HG02885 (cell line): ENCODE measurements around the gene HYDIN.
"Not testable (repeated sequence)": the region's sequence is repeated elsewhere in the genome, so short reads cannot be mapped to it uniquely, and the experiment has no call there.

Source experiments
- ATAC-seq: cut with Tn5 transposase; IDR thresholded peaks from one replicate; pipeline ENCODE4 v1.9.1; 2021; ENCODE audit warnings: mild to moderate bottlenecking; ENCODE audit not compliant: unreplicated experiment, poor library complexity

HYDIN gene

GRCh38 chr16:71143246-71143645, 87.3 kb downstream of the HYDIN start:
- not testable (repeated sequence) for ATAC-seq

- not testable (repeated sequence) for ATAC-seq
Measured at GRCh38 chr16:71110565-71110964, 120.0 kb downstream of the HYDIN start.

- ATAC-seq, result not testable (repeated sequence)
Measured at GRCh38 chr16:71109656-71110208, 120.8 kb downstream of the HYDIN start.

GRCh38 chr16:71105881-71106280, 124.6 kb downstream of the HYDIN start:
- ATAC-seq, result not testable (repeated sequence)

GRCh38 chr16:71083573-71083972, 146.9 kb downstream of the HYDIN start:
- not testable (repeated sequence) for ATAC-seq

GRCh38 chr16:71080777-71081176, 149.7 kb downstream of the HYDIN start:
- ATAC-seq, result not testable (repeated sequence)

GRCh38 chr16:71080262-71080661, 150.3 kb downstream of the HYDIN start:
- not testable (repeated sequence) for ATAC-seq

GRCh38 chr16:71070651-71071050, 159.9 kb downstream of the HYDIN start:
- not testable (repeated sequence) for ATAC-seq

GRCh38 chr16:71069842-71070241, 160.7 kb downstream of the HYDIN start:
- not testable (repeated sequence) for ATAC-seq

- not testable (repeated sequence) for ATAC-seq
Measured at GRCh38 chr16:71053897-71054609, 176.5 kb downstream of the HYDIN start.

GRCh38 chr16:71050307-71050706, 180.2 kb downstream of the HYDIN start:
- not testable (repeated sequence) for ATAC-seq

- ATAC-seq, result not testable (repeated sequence)
Measured at GRCh38 chr16:71039368-71040111, 191.0 kb downstream of the HYDIN start.

GRCh38 chr16:71038421-71038820, 192.1 kb downstream of the HYDIN start:
- not testable (repeated sequence) for ATAC-seq

- not testable (repeated sequence) for ATAC-seq
Measured at GRCh38 chr16:71037987-71038386, 192.5 kb downstream of the HYDIN start.

GRCh38 chr16:71028032-71028727, 202.3 kb downstream of the HYDIN start:
- ATAC-seq, result not testable (repeated sequence)

- ATAC-seq, result not testable (repeated sequence)
Measured at GRCh38 chr16:71027511-71027910, 203.0 kb downstream of the HYDIN start.

GRCh38 chr16:71023851-71024439, 206.6 kb downstream of the HYDIN start:
- not testable (repeated sequence) for ATAC-seq

GRCh38 chr16:71021961-71022537, 208.5 kb downstream of the HYDIN start:
- ATAC-seq, result not testable (repeated sequence)

- ATAC-seq, result not testable (repeated sequence)
Measured at GRCh38 chr16:71019067-71019682, 211.3 kb downstream of the HYDIN start.
